ENCODE data around the gene TSPAN32.

The TSPAN32 gene

DNA sequence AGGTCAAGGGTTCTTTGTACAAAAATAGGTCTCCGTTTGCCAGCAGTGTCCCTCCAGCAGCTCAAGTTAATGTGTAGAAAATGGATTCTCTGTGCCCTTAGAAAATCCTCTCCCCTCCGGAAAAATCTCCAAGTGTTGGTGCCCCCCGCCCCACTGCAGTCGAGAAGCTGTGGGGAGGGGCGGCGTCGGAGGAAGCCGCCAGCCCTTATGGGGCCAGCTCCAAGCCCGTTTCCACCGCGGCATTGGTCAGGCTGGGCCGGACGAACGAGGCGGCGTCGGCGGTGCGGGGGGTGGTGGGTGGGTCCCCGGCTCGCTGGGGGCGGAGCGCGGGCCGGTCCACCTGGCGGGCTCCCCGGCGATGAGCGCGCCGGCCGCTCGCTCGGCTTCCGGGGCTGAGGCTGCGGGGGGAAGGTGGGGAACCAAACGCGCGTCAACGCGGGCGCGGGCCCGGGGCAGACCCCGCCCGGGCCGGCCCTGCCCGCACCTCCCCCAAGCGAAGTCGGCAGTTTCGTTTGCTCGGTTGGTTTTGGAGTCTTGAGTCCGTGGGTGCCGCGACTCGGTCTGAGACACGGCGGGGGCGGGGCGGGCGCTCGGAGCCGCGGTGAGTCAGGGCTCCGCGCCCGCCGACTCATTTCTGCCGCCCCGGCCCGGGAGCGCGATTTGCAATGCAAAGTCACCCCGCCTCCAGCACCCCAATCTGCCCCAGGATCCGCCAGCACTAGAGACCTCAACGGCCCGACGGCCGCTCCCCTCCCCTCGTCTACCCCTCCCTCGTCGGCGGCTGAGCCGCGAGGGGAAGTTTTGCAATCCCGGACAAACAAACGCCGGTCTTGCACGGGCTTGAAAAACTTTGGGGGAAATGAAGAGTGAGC is 32.8 kb upstream of the TSPAN32 start:
- peak overlapping the region; percentile 45 for H3K27ac ChIP-seq (ENCODE audit: low read length)
- H3K27me3 ChIP-seq (ENCODE audit: low read depth, low read length): peaks cover 3% of the 10 kb centered on the region

DNA sequence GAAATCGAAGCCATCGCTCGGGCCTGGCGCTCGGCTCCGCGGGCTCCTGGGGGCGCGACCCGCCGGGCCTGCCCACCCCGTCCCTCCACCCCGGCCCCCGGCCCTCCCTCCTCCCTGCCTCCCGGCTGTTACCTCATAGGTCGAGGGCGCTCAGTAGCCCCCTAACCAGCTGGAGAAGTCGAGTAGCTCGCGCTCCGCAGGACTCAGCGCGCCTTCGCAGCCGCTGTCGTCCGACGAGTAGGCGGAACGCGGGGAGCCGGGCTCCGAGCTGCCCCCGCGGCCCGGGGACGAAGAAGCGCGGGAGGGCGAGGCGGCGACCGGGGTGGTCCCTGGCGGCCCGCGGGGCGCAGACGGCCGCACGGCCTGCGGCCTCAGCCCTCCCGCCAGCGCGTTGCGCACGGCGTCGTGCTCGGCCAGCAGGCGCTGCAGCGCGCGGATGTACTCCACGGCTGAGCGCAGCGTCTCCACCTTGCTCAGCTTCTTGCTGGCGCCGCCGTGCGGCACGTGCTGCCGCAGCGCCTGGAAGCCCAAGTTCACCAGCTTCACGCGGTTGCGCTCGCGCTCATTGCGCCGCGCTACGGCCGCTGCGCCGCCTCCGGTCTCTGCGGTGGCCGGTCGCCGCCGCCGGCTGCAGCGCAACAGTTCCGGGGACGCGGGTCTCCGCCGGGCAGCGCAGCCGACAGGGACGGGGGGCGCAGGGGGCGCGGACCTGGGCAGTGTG is 32.1 kb upstream of the TSPAN32 start:
- Histone ChIP-seq H3K27me3 (ENCODE audit: low read depth, low read length) (peaks cover 3% of the 10 kb centered on the region), H3K4me3 (ENCODE audit: low read depth in 1 of 2, low read length in 2 of 2) (peak overlapping the region; percentile 33 to 56), H3K9me3 (ENCODE audit: control insufficient read depth in 1 of 2, low read length in 2 of 2) (no peaks in the 10 kb centered on the region), H3K27ac (ENCODE audit: low read length) (no peak overlapping the region), H3K4me1 (ENCODE audit: control insufficient read depth in 1 of 2, insufficient read depth in 2 of 2, low read length in 2 of 2) (peaks cover 0 to 26% of the 10 kb centered on the region in 2 donors), H3K36me3 (ENCODE audit: control insufficient read depth in 1 of 2, insufficient read depth in 2 of 2, low read length in 2 of 2) (no peaks in the 10 kb centered on the region)

More for the DNA sequence above, 32.8 kb upstream of the TSPAN32 start:
- Histone ChIP-seq H3K4me1 (ENCODE audit: control insufficient read depth in 1 of 2, insufficient read depth in 2 of 2, low read length in 2 of 2) (peaks cover 0 to 26% of the 10 kb centered on the region in 2 donors), H3K9me3 (ENCODE audit: control insufficient read depth in 1 of 2, low read length in 2 of 2) (no peaks in the 10 kb centered on the region), H3K4me3 (ENCODE audit: low read depth in 1 of 2, low read length in 2 of 2) (peak overlapping the region; percentile 48 to 56), H3K36me3 (ENCODE audit: control insufficient read depth in 1 of 2, insufficient read depth in 2 of 2, low read length in 2 of 2) (no peaks in the 10 kb centered on the region)

DNA sequence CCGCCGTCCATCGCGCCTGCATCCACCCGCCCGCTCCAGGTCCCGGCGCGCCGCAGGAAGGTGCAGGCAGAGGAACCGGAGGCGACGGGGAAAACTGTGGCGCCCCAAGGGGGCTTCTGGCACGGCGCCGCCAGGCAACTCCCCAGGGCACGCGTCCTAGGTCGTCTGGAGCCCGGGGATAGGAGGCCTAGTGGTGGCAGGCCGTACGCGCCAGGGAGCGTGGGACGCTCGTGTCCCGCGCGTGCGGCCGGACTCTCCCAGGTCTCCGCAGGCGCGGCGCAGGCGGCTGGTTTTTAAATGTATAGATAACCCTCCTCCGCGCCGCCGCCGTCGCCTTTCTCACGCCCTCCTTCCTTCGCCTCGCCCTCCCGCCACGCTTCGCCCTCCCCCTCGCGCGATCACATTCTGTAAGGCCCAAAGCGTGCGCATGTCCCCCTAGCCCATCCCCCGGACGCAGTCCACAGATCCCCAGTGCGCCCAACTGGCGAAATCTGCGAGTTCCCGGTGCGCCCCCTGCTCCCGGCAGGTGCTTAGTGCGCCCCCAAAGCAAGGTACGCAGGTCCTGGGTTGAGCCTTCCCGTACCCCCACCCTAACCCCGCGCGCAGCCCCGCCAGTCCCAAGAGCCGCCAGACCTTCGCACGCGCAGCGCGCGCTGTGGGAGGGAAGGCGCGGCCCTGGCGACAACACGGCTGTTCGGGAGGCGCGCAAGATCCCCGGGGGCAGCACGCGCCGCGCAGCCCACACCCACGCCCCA is 31.3 kb upstream of the TSPAN32 start, which contains the start of gene ASCL2:
TSS of gene ASCL2 (minus strand) at position 267 of the 755 bp plus-strand sequence. CDS start at position 11, 256 bp downstream.
- no peaks in the 10 kb centered on the region for H3K36me3 ChIP-seq (ENCODE audit: control insufficient read depth in 1 of 2, insufficient read depth in 2 of 2, low read length in 2 of 2)
- H3K4me3 ChIP-seq (ENCODE audit: low read depth in 1 of 2, low read length in 2 of 2): peak within 1 kb of the TSS; percentile 33 to 56
- no peak within 1 kb of the TSS for H3K27ac ChIP-seq (ENCODE audit: low read length)
- H3K4me1 ChIP-seq (ENCODE audit: control insufficient read depth in 1 of 2, insufficient read depth in 2 of 2, low read length in 2 of 2): peaks cover 0 to 26% of the 10 kb centered on the region in 2 donors
- H3K9me3 ChIP-seq (ENCODE audit: control insufficient read depth in 1 of 2, low read length in 2 of 2): no peaks in the 10 kb centered on the region
- peaks cover 3% of the 10 kb centered on the region for H3K27me3 ChIP-seq (ENCODE audit: low read depth, low read length)

DNA sequence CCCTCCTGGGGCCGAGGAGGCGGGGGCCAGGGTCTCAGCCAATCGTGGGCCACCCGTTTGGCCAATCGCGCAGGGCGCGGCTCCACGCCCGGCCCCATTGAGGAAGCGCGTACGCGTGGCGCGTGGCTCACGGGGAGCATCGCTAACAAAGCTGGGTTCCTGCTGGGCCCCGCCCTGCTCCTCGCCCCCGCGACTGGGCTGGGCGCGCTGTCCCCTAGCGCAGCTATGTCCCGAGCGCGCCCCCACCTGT is 30.8 kb upstream of the TSPAN32 start:
- Histone ChIP-seq H3K9me3 (ENCODE audit: control insufficient read depth in 1 of 2, low read length in 2 of 2) (no peaks in the 10 kb centered on the region), H3K27ac (ENCODE audit: low read length) (no peak overlapping the region), H3K36me3 (ENCODE audit: control insufficient read depth in 1 of 2, insufficient read depth in 2 of 2, low read length in 2 of 2) (no peaks in the 10 kb centered on the region), H3K27me3 (ENCODE audit: low read depth, low read length) (peaks cover 3% of the 10 kb centered on the region), H3K4me3 (ENCODE audit: low read depth in 1 of 2, low read length in 2 of 2) (peak overlapping the region in 1 of 2 donors; percentile 56), H3K4me1 (ENCODE audit: control insufficient read depth in 1 of 2, insufficient read depth in 2 of 2, low read length in 2 of 2) (peaks cover 0 to 26% of the 10 kb centered on the region in 2 donors)

DNA sequence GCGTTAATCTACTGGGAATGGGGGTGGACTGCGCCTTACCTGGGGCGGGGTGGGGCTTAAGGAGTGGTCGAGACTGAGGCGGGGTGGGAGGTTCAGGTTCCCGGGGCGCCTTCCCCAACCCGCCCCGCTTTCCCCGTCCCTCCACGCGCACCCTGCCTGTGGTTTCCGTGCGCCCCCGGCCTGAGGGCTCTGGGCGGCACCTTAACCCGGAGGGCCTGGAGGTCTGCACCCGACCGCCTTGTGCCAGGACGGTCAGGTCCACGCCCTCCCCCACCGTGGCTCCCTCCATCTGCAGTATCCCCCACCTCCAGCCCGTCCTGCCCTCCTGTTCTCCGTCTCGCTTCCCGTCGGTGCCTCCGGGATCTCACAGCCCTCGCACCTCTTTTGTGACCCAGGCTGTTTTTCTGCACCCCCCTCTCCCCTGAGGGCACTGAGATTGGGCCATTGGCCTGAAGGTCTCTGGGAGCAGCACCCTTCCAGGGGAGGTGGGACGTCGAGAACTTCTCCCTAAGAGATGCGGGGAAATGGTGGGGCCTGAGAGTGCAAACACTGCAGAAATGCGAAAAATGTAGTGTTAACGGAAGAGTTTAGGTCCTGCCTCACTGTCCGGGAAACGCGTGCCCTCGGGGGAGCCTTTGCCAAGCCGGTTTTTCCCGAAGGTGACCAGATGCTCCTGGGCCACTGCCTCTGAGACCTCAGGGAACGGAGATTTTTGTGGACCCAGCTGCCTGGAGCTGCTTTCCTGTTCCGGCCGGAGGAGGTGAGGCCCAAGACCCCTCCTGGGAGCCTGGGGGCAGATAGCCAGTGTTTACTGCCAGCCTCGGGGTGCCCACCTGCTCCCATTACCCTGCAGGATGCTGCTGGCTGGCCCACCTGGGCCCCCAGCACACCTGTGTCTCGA is 30.2 kb upstream of the TSPAN32 start:
- Histone ChIP-seq H3K27ac (ENCODE audit: low read length) (no peak overlapping the region), H3K36me3 (ENCODE audit: control insufficient read depth in 1 of 2, insufficient read depth in 2 of 2, low read length in 2 of 2) (no peaks in the 10 kb centered on the region), H3K9me3 (ENCODE audit: control insufficient read depth in 1 of 2, low read length in 2 of 2) (no peaks in the 10 kb centered on the region), H3K4me3 (ENCODE audit: low read depth in 1 of 2, low read length in 2 of 2) (peak overlapping the region in 1 of 2 donors; percentile 56), H3K4me1 (ENCODE audit: control insufficient read depth in 1 of 2, insufficient read depth in 2 of 2, low read length in 2 of 2) (peaks cover 0 to 26% of the 10 kb centered on the region in 2 donors), H3K27me3 (ENCODE audit: low read depth, low read length) (peaks cover 3% of the 10 kb centered on the region)

DNA sequence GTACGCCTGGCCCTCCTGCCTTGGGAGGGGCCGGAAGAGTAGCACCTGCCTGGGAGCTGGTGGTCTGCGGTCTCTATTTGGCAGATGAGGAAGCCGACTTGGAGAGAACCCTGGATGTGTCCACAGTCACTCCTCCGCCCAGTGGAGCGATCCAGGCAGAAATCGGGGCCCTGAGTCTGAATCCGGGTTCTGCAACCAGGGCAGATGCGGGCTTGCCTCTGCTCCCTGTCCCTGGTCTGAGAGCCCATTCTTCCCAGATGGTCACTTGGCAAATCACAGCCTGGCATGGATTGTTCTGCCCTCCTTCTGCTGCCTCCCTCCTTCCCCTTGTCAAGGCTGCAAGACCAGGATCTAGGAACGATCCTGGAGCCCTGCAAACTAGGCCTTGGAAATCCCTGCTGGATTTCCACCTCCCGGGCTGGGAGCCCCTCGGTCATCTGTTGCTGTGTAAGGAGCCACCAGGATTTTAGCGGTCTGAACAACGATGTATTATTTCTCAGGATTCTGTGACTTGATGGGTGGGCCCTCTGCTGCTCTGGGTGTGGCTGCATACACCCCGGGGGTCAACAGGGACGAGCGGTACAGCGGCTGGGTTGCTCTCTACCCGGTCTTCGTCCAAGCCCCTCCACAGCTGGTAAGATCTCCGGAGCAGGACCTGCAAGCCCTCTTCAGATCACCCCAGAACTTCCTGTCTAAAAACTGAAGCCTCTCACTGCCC is 29.4 kb upstream of the TSPAN32 start:
- peaks cover 0 to 26% of the 10 kb centered on the region in 2 donors for H3K4me1 ChIP-seq (ENCODE audit: control insufficient read depth in 1 of 2, insufficient read depth in 2 of 2, low read length in 2 of 2)
- no peaks in the 10 kb centered on the region for H3K36me3 ChIP-seq (ENCODE audit: control insufficient read depth in 1 of 2, insufficient read depth in 2 of 2, low read length in 2 of 2)
- no peak overlapping the region for H3K27ac ChIP-seq (ENCODE audit: low read length)
- peaks cover 3% of the 10 kb centered on the region for H3K27me3 ChIP-seq (ENCODE audit: low read depth, low read length)
- H3K4me3 ChIP-seq (ENCODE audit: low read depth in 1 of 2, low read length in 2 of 2): no peak overlapping the region
- no peaks in the 10 kb centered on the region for H3K9me3 ChIP-seq (ENCODE audit: control insufficient read depth in 1 of 2, low read length in 2 of 2)

DNA sequence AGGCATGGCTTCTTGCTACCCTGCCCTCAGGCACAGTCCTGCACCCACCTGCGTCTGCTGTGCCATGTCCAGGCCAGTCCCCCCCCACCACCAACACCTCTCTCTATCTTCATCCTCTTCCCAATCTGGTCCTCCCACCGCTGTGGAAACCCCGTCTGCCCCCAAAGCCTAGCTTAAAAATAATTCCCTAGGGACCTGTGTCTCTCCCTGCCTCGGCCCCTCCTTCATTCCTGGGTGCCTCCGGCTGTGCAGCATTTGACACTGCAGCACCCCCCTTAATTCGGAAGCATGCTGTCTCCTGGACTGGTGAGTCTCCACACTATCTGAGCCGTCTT is 28.9 kb upstream of the TSPAN32 start:
- Histone ChIP-seq H3K4me1 (ENCODE audit: control insufficient read depth in 1 of 2, insufficient read depth in 2 of 2, low read length in 2 of 2) (peaks cover 0 to 26% of the 10 kb centered on the region in 2 donors), H3K27ac (ENCODE audit: low read length) (no peak overlapping the region), H3K4me3 (ENCODE audit: low read depth in 1 of 2, low read length in 2 of 2) (no peak overlapping the region), H3K36me3 (ENCODE audit: control insufficient read depth in 1 of 2, insufficient read depth in 2 of 2, low read length in 2 of 2) (no peaks in the 10 kb centered on the region), H3K27me3 (ENCODE audit: low read depth, low read length) (peaks cover 3% of the 10 kb centered on the region), H3K9me3 (ENCODE audit: control insufficient read depth in 1 of 2, low read length in 2 of 2) (no peaks in the 10 kb centered on the region)

DNA sequence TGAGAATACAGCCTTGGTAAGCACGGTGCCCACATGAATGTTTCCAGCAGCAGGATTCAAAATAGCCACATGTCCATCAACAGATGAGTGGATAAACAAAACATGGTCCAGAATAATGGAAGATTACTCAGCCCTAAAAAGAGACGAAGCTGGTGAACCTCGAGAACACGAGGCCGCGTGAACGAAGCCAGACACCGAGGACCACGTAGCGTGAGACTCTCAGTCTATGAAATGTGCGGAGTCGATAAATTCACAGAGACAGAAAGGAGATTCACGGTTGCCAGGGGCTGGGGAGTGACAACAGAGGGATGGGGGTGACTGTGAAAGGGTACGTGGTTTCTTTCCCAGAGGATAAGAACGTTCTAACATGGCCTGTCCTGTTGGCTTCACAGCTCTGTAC is 28.5 kb upstream of the TSPAN32 start:
- Histone ChIP-seq H3K27ac (ENCODE audit: low read length) (no peak overlapping the region), H3K4me3 (ENCODE audit: low read depth in 1 of 2, low read length in 2 of 2) (no peak overlapping the region), H3K27me3 (ENCODE audit: low read depth, low read length) (no peaks in the 10 kb centered on the region), H3K4me1 (ENCODE audit: control insufficient read depth in 1 of 2, insufficient read depth in 2 of 2, low read length in 2 of 2) (peaks cover 0 to 26% of the 10 kb centered on the region in 2 donors), H3K9me3 (ENCODE audit: control insufficient read depth in 1 of 2, low read length in 2 of 2) (no peaks in the 10 kb centered on the region), H3K36me3 (ENCODE audit: control insufficient read depth in 1 of 2, insufficient read depth in 2 of 2, low read length in 2 of 2) (no peaks in the 10 kb centered on the region)

DNA sequence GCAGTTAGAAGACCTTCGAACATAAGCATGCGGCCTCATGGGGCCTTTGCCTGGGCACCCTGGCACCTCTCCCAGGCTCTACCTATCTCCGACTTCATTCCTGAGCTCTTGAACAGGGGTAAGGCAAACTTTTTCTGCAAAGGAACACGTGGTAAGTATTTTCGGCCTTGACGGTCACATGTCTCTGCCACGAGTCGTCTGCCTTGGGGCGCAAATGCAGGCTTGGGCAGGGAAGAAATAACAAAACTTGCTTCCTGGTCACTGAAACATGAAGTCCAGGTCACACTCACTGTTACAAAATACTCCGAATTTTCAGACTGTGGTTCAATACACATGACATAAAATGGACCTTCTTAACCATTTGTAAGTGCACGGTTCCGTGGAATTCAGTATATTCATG is 28.0 kb upstream of the TSPAN32 start:
- Histone ChIP-seq H3K9me3 (ENCODE audit: control insufficient read depth in 1 of 2, low read length in 2 of 2) (no peaks in the 10 kb centered on the region), H3K36me3 (ENCODE audit: control insufficient read depth in 1 of 2, insufficient read depth in 2 of 2, low read length in 2 of 2) (no peaks in the 10 kb centered on the region), H3K27me3 (ENCODE audit: low read depth, low read length) (no peaks in the 10 kb centered on the region), H3K4me1 (ENCODE audit: control insufficient read depth in 1 of 2, insufficient read depth in 2 of 2, low read length in 2 of 2) (peaks cover 0 to 21% of the 10 kb centered on the region in 2 donors), H3K27ac (ENCODE audit: low read length) (no peak overlapping the region), H3K4me3 (ENCODE audit: low read depth in 1 of 2, low read length in 2 of 2) (no peak overlapping the region)

Measured in muscle layer of duodenum (tissue), 2 donors.